B cell (primary cell): ENCODE data around the gene MYOCD. TPM values are rescaled to one million over a fixed set of nuclear protein-coding genes. Genes with fewer than 3 reads are reported as not detected.

ENCODE experiments used
- ATAC-seq: fragments of 200-7000 bp; cut with Tn5 transposase; one replicate; pipeline ENCODE4 v1.10.0; 2021; ENCODE audit warnings: low read depth, mild to moderate bottlenecking, moderate number of reproducible peaks, moderate library complexity
- CTCF ChIA-PET: fragments of 350-600 bp; sonication (Branson Sonifier 250); formaldehyde crosslinking; loops from one replicate; lab custom pipeline; 2021; ENCODE audit warnings: antibody characterized with exemption, inconsistent platforms; lab: Charles Lee
- POLR2A ChIA-PET: fragments of 350-600 bp; sonication (Branson Sonifier 250); formaldehyde crosslinking; loops from one replicate; lab custom pipeline; 2021; ENCODE audit warnings: antibody characterized with exemption; lab: Charles Lee
- DNase-seq: peaks from one replicate; pipeline ENCODE4 v3.0.0; 2013
- H2AFZ ChIP-seq: 2 replicates; pipeline ENCODE4 v1.6.1; 2012; ENCODE audit warnings: mild to moderate bottlenecking, low read depth, low read length; ENCODE audit not compliant: insufficient read depth, poor library complexity, severe bottlenecking
- H3K27ac ChIP-seq, 2 donors: 1 replicate in 1 of 2; 2 replicates in 1 of 2; pipeline ENCODE4 v1.5.1; 2012 to 2013; ENCODE audit warnings: low read length in 2 of 2, mild to moderate bottlenecking in 2 of 2, moderate library complexity in 1 of 2
- H3K27me3 ChIP-seq, 4 experiments: fragments of 200-600 bp in 1 of 4; sonication (generic) in 1 of 4; replicated peaks in 1 of 4; 1 replicate in 2 of 4; 2 replicates in 2 of 4; pipeline versions ENCODE4 v1.6.1 to v1.7.0; 2013 to 2016; ENCODE audit warnings: low read length in 3 of 4, mild to moderate bottlenecking in 2 of 4, mixed read lengths in 1 of 4, moderate library complexity in 1 of 4; ENCODE audit not compliant: insufficient read depth in 4 of 4, control insufficient read depth in 3 of 4; ENCODE audit errors: control extremely low read depth in 1 of 4
- H3K36me3 ChIP-seq, 2 experiments: replicated peaks in 1 of 2; 1 replicate in 1 of 2; 2 replicates in 1 of 2; pipeline versions ENCODE4 v1.6.1 to v1.7.1; 2013; ENCODE audit warnings: low read length in 1 of 2; ENCODE audit not compliant: insufficient read depth in 2 of 2, control insufficient read depth in 1 of 2; ENCODE audit errors: control extremely low read depth in 1 of 2, extremely low read depth in 1 of 2
- H3K4me1 ChIP-seq, 2 donors: fragments of 200-600 bp in 1 of 2; sonication (generic) in 1 of 2; 1 replicate in 1 of 2; 2 replicates in 1 of 2; pipeline versions ENCODE4 v1.5.1 to v1.6.1; 2013 to 2017; ENCODE audit warnings: low read length in 2 of 2; ENCODE audit not compliant: control insufficient read depth in 2 of 2, insufficient read depth in 2 of 2
- H3K4me2 ChIP-seq: replicated peaks from 2 replicates; pipeline ENCODE3; 2012; ENCODE audit warnings: mild to moderate bottlenecking, low read depth, low read length; ENCODE audit not compliant: poor library complexity, severe bottlenecking
- H3K4me3 ChIP-seq, 5 experiments: fragments of 200-600 bp in 1 of 5; sonication (generic) in 1 of 5; 1 replicate in 3 of 5; 2 replicates in 2 of 5; pipeline versions ENCODE4 v1.5.1 to v1.7.0; 2011 to 2016; ENCODE audit warnings: low read length in 4 of 5, mild to moderate bottlenecking in 4 of 5, low read depth in 2 of 5, control low read depth in 1 of 5, moderate library complexity in 1 of 5; ENCODE audit not compliant: insufficient read depth in 1 of 5; ENCODE audit errors: control extremely low read depth in 1 of 5, extremely low read depth in 1 of 5
- H3K79me2 ChIP-seq: fragments of 200-600 bp; sonication (generic); one replicate; pipeline ENCODE4 v1.6.0; 2016; ENCODE audit warnings: low read length; ENCODE audit not compliant: control insufficient read depth, insufficient read depth
- H3K9ac ChIP-seq: fragments of 200-600 bp; sonication (generic); 2 replicates; pipeline ENCODE4 v1.6.1; 2017; ENCODE audit warnings: mild to moderate bottlenecking, low read length, moderate library complexity
- H3K9me3 ChIP-seq, 3 donors: one replicate each; pipeline versions ENCODE4 v1.6.1 to v1.7.1; 2013; ENCODE audit warnings: low read length in 2 of 3; ENCODE audit not compliant: control insufficient read depth in 2 of 3, insufficient read depth in 1 of 3; ENCODE audit errors: control extremely low read depth in 1 of 3
- H4K20me1 ChIP-seq: 2 replicates; pipeline ENCODE4 v1.6.0; 2012; ENCODE audit warnings: mild to moderate bottlenecking, low read length; ENCODE audit not compliant: insufficient read depth, control insufficient read depth, poor library complexity, severe bottlenecking
- H3K27ac Mint-ChIP-seq: one replicate; pipeline ENCODE4 v1.8.0; 2021; ENCODE audit warnings: mixed read lengths
- H3K27me3 Mint-ChIP-seq: one replicate; pipeline ENCODE4 v1.8.0; 2021; ENCODE audit warnings: mixed read lengths
- H3K4me1 Mint-ChIP-seq: one replicate; pipeline ENCODE4 v1.8.0; 2021; ENCODE audit warnings: mixed read lengths
- H3K4me3 Mint-ChIP-seq: one replicate; pipeline ENCODE4 v1.8.0; 2021; ENCODE audit warnings: mixed read lengths
- H3K9me3 Mint-ChIP-seq: one replicate; pipeline ENCODE4 v1.8.0; 2022; ENCODE audit warnings: mixed read lengths; ENCODE audit not compliant: insufficient read depth
- EZH2 ChIP-seq: IDR thresholded peaks from 2 replicates; pipeline ENCODE4 v1.6.1; 2012; ENCODE audit warnings: borderline replicate concordance, low read depth, mild to moderate bottlenecking, moderate library complexity, low read length; ENCODE audit not compliant: insufficient read depth, poor library complexity, severe bottlenecking
- WGBS: methylation state at CpG from one replicate; pipeline ENCODE4 v1.1.5; 2013; ENCODE audit warnings: missing lambda C conversion rate; ENCODE audit not compliant: insufficient coverage; 5-methylcytosine and 5-hydroxymethylcytosine counted together
- intact Hi-C: fragments of 100-400 bp; cut with micrococcal nuclease; formaldehyde crosslinking; loops from one replicate; pipeline ENCODE4 v1.10.0; 2022
- polyA plus RNA-seq: library from polyadenylated mRNA; depleted of rRNA; stranded (reverse); fragments of >200 nt; gene quantifications from 2 replicates; pipeline ENCODE4 v1.2.3, GENCODE V29; 2012
- total RNA-seq, 2 donors: library from RNA; stranded (reverse); fragments of 120-200 nt in 1 of 2; gene quantifications; 1 replicate in 1 of 2; 2 replicates in 1 of 2; pipeline versions ENCODE4 v1.2.3 to v1.2.4, GENCODE V29; 2013 to 2022
- TF ChIP-seq, protein P1 (sequence below): fragments of 200-600 bp; IDR thresholded peaks from one replicate; pipeline ENCODE4 v1.8.0; 2022; ENCODE audit warnings: antibody characterized with exemption, mild to moderate bottlenecking

MYOCD gene
- total and polyA plus RNA-seq, 2 donors (not counting 1 experiment from before 2014, with no cell fraction given), result 0.32 TPM; not detected in 1

- H3K27me3 ChIP-seq, result no peaks in the 10 kb centered on the region
- H3K79me2 ChIP-seq, result no peaks in the 10 kb centered on the region
- peaks cover 14 to 15% of the 10 kb centered on the region in 2 donors for H3K4me1 ChIP-seq
- H3K9me3 Mint-ChIP-seq, result peaks cover 9% of the 10 kb centered on the region
- no peaks in the 10 kb centered on the region for H4K20me1 ChIP-seq
- no peaks in the 10 kb centered on the region for H3K27me3 Mint-ChIP-seq
- no CpG with 5 or more reads among the region's 5 CpGs for WGBS
- ATAC-seq, result no peak
- no peak overlapping the region for H2AFZ ChIP-seq
- peaks cover 28% of the 10 kb centered on the region for H3K4me1 Mint-ChIP-seq
- no peak for DNase-seq
- H3K4me2 ChIP-seq, result no peak overlapping the region
- peaks cover 0 to 7% (median 0%) of the 10 kb centered on the region in 3 donors for H3K9me3 ChIP-seq
- no peak overlapping the region for H3K4me3 ChIP-seq
- no peak overlapping the region for H3K27ac Mint-ChIP-seq
- no peaks in the 10 kb centered on the region for H3K36me3 ChIP-seq
- no peak overlapping the region for H3K27ac ChIP-seq
- CTCF ChIA-PET, result no interaction called here
- H3K4me3 Mint-ChIP-seq, result no peak overlapping the region
- TF ChIP-seq, protein P1, sequence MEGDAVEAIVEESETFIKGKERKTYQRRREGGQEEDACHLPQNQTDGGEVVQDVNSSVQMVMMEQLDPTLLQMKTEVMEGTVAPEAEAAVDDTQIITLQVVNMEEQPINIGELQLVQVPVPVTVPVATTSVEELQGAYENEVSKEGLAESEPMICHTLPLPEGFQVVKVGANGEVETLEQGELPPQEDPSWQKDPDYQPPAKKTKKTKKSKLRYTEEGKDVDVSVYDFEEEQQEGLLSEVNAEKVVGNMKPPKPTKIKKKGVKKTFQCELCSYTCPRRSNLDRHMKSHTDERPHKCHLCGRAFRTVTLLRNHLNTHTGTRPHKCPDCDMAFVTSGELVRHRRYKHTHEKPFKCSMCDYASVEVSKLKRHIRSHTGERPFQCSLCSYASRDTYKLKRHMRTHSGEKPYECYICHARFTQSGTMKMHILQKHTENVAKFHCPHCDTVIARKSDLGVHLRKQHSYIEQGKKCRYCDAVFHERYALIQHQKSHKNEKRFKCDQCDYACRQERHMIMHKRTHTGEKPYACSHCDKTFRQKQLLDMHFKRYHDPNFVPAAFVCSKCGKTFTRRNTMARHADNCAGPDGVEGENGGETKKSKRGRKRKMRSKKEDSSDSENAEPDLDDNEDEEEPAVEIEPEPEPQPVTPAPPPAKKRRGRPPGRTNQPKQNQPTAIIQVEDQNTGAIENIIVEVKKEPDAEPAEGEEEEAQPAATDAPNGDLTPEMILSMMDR, result no peak
- TF ChIP-seq EZH2, result no peak
- intact Hi-C loops, result no loop called here
- POLR2A ChIA-PET, result no interaction called here
- H3K9ac ChIP-seq, result no peak overlapping the region
Observed at GRCh38 chr17:12812877-12813276, 147.2 kb downstream of the MYOCD start.

DNA sequence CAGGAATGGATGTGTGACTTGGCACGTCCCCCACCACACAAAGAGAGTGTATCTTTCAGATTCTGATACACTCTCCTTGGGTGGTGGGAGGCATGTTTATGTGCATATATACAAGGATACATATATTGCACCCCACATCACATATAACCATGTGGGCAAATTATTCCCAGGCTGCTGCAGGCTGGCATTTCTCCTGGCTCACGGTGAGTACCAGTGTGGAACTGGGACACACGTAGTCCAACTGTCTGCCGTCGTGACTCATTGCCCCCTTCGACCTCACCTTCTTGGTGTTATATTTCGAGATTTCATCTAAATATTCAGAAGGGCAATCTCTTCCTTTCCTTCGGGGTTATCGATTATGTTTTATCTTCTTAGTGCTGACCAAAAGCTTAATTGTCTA lies 148.0 kb downstream of the MYOCD start:
- no peaks in the 10 kb centered on the region for H4K20me1 ChIP-seq
- TF ChIP-seq, protein P1, result no peak
- no peak for TF ChIP-seq EZH2
- POLR2A ChIA-PET, result no interaction called here
- peaks cover 28% of the 10 kb centered on the region for H3K4me1 Mint-ChIP-seq
- no peak overlapping the region for H3K9ac ChIP-seq
- no peak for ATAC-seq
- H3K27ac Mint-ChIP-seq, result no peak overlapping the region
- H3K9me3 ChIP-seq, result no peaks in the 10 kb centered on the region
- H3K4me2 ChIP-seq, result no peak overlapping the region
- no peaks in the 10 kb centered on the region for H3K27me3 ChIP-seq
- H3K9me3 Mint-ChIP-seq, result peaks cover 8% of the 10 kb centered on the region
- DNase-seq, result no peak
- intact Hi-C loops, result no loop called here
- H3K36me3 ChIP-seq, result no peaks in the 10 kb centered on the region
- no peaks in the 10 kb centered on the region for H3K27me3 Mint-ChIP-seq
- CTCF ChIA-PET, result no interaction called here
- H3K4me1 ChIP-seq, result peaks cover 14 to 15% of the 10 kb centered on the region in 2 donors
- H3K4me3 Mint-ChIP-seq, result no peak overlapping the region
- no peak overlapping the region for H3K4me3 ChIP-seq
- WGBS, result 89% methylated on average over 4 of the region's 9 CpGs
- H3K79me2 ChIP-seq, result no peaks in the 10 kb centered on the region
- H3K27ac ChIP-seq, result no peak overlapping the region
- no peak overlapping the region for H2AFZ ChIP-seq
